K562 (cell line): ENCODE measurements around the gene SIKE1. TPM values are rescaled to one million over a fixed set of nuclear protein-coding genes. Genes with fewer than 3 reads are reported as not detected.
A peak's percentile ranks its signal among the peaks of the same experiment; 100 is the strongest.

Source experiments
- BRF2 ChIP-seq: IDR thresholded peaks from 3 replicates; pipeline ENCODE4 v1.6.1; 2011; ENCODE audit warnings: borderline replicate concordance, mild to moderate bottlenecking; ENCODE audit not compliant: insufficient read length, insufficient read depth
- CCNT2 ChIP-seq: IDR thresholded peaks from 2 replicates; pipeline ENCODE4 v1.6.1; 2011; ENCODE audit warnings: borderline replicate concordance, low read depth, mild to moderate bottlenecking, moderate library complexity, mixed read lengths, low read length; ENCODE audit not compliant: insufficient read length; ENCODE audit errors: extremely low read depth
- CHAMP1 ChIP-seq: fragments of 450-650 bp; IDR thresholded peaks from 2 replicates; pipeline ENCODE4 v1.6.1; 2016; ENCODE audit warnings: mild to moderate bottlenecking
- EHMT2 ChIP-seq: fragments of 450-650 bp; IDR thresholded peaks from 2 replicates; pipeline ENCODE4 v1.6.1; 2018; ENCODE audit warnings: antibody characterized with exemption
- KDM5B ChIP-seq: fragments of 200-600 bp; sonication (generic); IDR thresholded peaks from 2 replicates; pipeline ENCODE4 v1.6.1; 2012; ENCODE audit warnings: low read depth, mild to moderate bottlenecking, moderate library complexity, low read length, control low read depth, inconsistent platforms; ENCODE audit not compliant: insufficient replicate concordance
- NFE2L1 ChIP-seq: fragments of 450-650 bp; IDR thresholded peaks from 2 replicates; pipeline ENCODE4 v1.6.1; 2016; ENCODE audit warnings: missing genetic modification characterization, low read depth, mild to moderate bottlenecking, missing compliant biosample characterization, moderate library complexity, borderline replicate concordance
- NFIX ChIP-seq: fragments of 250-450 bp; sonication (Bioruptor Pico); IDR thresholded peaks from 2 replicates; pipeline ENCODE4 v1.4.0; 2020; ENCODE audit warnings: low read depth, mild to moderate bottlenecking, moderate library complexity
- OTX1 ChIP-seq: fragments of 450-650 bp; formaldehyde crosslinking; IDR thresholded peaks from 2 replicates; pipeline ENCODE4 v1.4.0; 2022; ENCODE audit warnings: mild to moderate bottlenecking
- PCBP2 ChIP-seq: fragments of 200-400 bp; formaldehyde crosslinking; IDR thresholded peaks from 2 replicates; pipeline ENCODE4 v1.6.1; 2018; ENCODE audit warnings: low read length, low read depth, mild to moderate bottlenecking, moderate library complexity; ENCODE audit not compliant: poor library complexity, severe bottlenecking
- POLR2A ChIP-seq: fragments of 450-650 bp; conservative IDR thresholded peaks from 2 replicates; pipeline ENCODE4 v1.6.1; 2016
- TAL1 ChIP-seq: fragments of 450-650 bp; IDR thresholded peaks from 2 replicates; pipeline ENCODE4 v1.6.1; 2016; ENCODE audit warnings: mild to moderate bottlenecking
- TCF3 ChIP-seq: sonication (generic); formaldehyde crosslinking; IDR thresholded peaks from 2 replicates; pipeline ENCODE4 v1.4.0; 2020; ENCODE audit warnings: mild to moderate bottlenecking, missing genetic modification reagents
- TCFL5 ChIP-seq: fragments of 250-450 bp; sonication (Bioruptor Pico); conservative IDR thresholded peaks from 2 replicates; pipeline ENCODE4 v1.6.1; 2021; ENCODE audit warnings: mild to moderate bottlenecking, moderate library complexity, matching md5 sums
- TRIM28 ChIP-seq: fragments of 450-650 bp; IDR thresholded peaks from 2 replicates; pipeline ENCODE4 v1.6.1; 2017
- ZBTB5 ChIP-seq: fragments of 450-650 bp; IDR thresholded peaks from 2 replicates; pipeline ENCODE4 v1.6.1; 2017; ENCODE audit warnings: antibody characterized with exemption
- ZNF184 ChIP-seq: sonication (generic); formaldehyde crosslinking; IDR thresholded peaks from 2 replicates; pipeline ENCODE4 v1.5.0; 2020; ENCODE audit warnings: missing genetic modification reagents
- ZNF449 ChIP-seq: fragments of 250-450 bp; sonication (Bioruptor Pico); IDR thresholded peaks from 2 replicates; pipeline ENCODE4 v1.8.0; 2022; ENCODE audit warnings: moderate library complexity, mild to moderate bottlenecking, inconsistent platforms
- ZNF561 ChIP-seq: fragments of 450-650 bp; formaldehyde crosslinking; conservative IDR thresholded peaks from 2 replicates; pipeline ENCODE4 v1.4.0; 2020; ENCODE audit warnings: mild to moderate bottlenecking, moderate library complexity
- polyA plus RNA-seq, 8 experiments: library from polyadenylated mRNA; depleted of rRNA in 4 of 8; stranded (reverse) in 5 of 8; unstranded in 3 of 8; fragments of >200 nt; fragmentation: Nextera tagmentation in 2 of 8; fragmentation: Illumina TruSeq in 1 of 8; extraction: Ambion mirVana in 2 of 8; extraction: Trizol in 1 of 8; gene quantifications; 2 replicates each; pipeline versions ENCODE4 v1.2.1 to v1.2.3, GENCODE V29; 2011 to 2014; ENCODE audit warnings: inconsistent platforms in 1 of 8, missing spikeins in 1 of 8
- total RNA-seq, 7 experiments: library from RNA; depleted of rRNA in 6 of 7; stranded (reverse); fragments of >200 nt in 6 of 7; fragmentation: Illumina TruSeq in 2 of 7; extraction: Trizol in 2 of 7; gene quantifications; 2 replicates each; pipeline versions ENCODE4 v1.2.1 to v1.2.3, GENCODE V29; 2011 to 2021; ENCODE audit warnings: low replicate concordance in 1 of 7
- TF ChIP-seq, protein P1 (sequence below): fragments of 250-450 bp; sonication (Bioruptor Pico); IDR thresholded peaks from 2 replicates; pipeline ENCODE4 v1.4.0; 2020; ENCODE audit warnings: borderline replicate concordance

The SIKE1 gene
- total and polyA plus RNA-seq, 9 of the 15 experiments (the other 6 are each of a cell fraction or from before 2014, with no cell fraction given): 21.8 to 144 (median 76.3) TPM

DNA sequence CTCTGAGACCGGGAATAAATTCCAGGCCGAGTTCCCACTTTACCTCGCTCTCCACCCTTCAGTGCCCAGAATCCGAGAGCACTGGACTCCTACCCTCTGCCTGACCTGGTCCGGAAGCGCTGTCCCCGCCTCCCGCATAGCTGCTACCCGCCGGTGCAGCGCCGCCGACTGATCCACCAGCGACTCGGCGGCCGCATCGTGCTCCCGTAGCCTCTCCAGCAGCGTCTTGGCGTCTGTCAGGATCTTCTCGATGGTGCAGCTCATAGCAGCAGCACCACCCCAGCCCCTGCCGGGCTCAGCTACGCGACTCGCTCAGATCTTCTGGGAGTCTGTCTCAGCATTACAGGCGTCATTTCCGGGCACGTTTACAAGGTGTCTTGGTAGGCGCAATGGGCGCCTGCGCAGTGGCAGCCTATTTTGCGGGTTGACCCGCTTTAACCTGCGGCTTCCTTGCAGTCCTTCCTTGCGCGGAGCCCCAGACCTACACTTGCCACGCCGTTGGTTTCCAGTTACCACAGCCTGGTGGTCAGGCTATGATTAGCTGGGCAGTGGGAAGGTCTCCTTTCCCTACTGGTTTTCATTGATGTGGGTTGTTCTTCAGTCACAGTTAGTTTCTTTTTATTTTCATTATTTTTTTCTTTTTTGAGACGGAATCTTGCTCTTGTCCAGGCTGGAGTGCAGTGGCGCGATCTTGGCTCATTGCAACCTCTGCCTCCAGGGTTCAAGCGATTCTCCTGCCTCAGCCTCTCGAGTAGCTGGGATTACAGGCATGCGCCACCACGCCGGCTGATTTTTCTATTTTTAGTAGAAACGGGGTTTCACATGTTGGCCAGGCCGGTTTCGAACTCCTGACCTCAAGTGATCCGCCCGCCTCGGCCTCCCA lies at the start of gene SIKE1 (continued):
- TF ChIP-seq EHMT2: peak; percentile 91
- no peak for TF ChIP-seq BRF2
- TF ChIP-seq PCBP2: no peak
- TF ChIP-seq ZNF184: no peak
- TF ChIP-seq TCFL5 (CRISPR knock-in tag): no peak
- TF ChIP-seq TCF3 (CRISPR knock-in tag): peak; percentile 54; the same call in 1 of the 2 replicates
- TF ChIP-seq POLR2A: peak; percentile 99
- TF ChIP-seq ZNF561 (CRISPR knock-in tag): no peak
- peak; percentile 61 for TF ChIP-seq CHAMP1
- TF ChIP-seq, protein P1, sequence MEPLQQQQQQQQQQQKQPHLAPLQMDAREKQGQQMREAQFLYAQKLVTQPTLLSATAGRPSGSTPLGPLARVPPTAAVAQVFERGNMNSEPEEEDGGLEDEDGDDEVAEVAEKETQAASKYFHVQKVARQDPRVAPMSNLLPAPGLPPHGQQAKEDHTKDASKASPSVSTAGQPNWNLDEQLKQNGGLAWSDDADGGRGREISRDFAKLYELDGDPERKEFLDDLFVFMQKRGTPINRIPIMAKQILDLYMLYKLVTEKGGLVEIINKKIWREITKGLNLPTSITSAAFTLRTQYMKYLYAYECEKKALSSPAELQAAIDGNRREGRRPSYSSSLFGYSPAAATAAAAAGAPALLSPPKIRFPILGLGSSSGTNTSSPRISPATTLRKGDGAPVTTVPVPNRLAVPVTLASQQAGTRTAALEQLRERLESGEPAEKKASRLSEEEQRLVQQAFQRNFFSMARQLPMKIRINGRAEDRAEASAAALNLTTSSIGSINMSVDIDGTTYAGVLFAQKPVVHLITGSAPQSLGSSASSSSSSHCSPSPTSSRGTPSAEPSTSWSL (CRISPR knock-in tag): no peak
- TF ChIP-seq ZBTB5: no peak
- TF ChIP-seq NFE2L1: no peak
- peak; percentile 73 for TF ChIP-seq TRIM28
- no peak for TF ChIP-seq NFIX (CRISPR knock-in tag)
- TF ChIP-seq KDM5B: peak; percentile 99
- peak; percentile 3; the same call in 1 of the 2 replicates for TF ChIP-seq TAL1
- peak; percentile 47; the same call in 1 of the 2 replicates for TF ChIP-seq OTX1 (CRISPR knock-in tag)
- no peak for TF ChIP-seq ZNF449
- TF ChIP-seq CCNT2: peak; percentile 35
